HT1080 (cell line): ENCODE results near the gene MBD2. TPM values are rescaled to one million over a fixed set of nuclear protein-coding genes. Genes with fewer than 3 reads are reported as not detected.
"Not testable (repeated sequence)": the region's sequence is repeated elsewhere in the genome, so short reads cannot be mapped to it uniquely, and the experiment has no call there.

ENCODE experiments used
- DNase-seq: peaks from one replicate; pipeline ENCODE4 v3.0.0-alpha.2; 2015; ENCODE audit warnings: low read depth
- polyA plus RNA-seq, 2 experiments: library from polyadenylated mRNA; depleted of rRNA; stranded (reverse); fragments of >200 nt; gene quantifications; 2 replicates each; pipeline ENCODE4 v1.2.3, GENCODE V29; 2015
- total RNA-seq: library from RNA; depleted of rRNA; stranded (reverse); fragments of >200 nt; shearing (Covaris generic); gene quantifications from 2 replicates; pipeline ENCODE4 v1.2.3, GENCODE V29; 2014; rRNA removed

The MBD2 gene, protein sequence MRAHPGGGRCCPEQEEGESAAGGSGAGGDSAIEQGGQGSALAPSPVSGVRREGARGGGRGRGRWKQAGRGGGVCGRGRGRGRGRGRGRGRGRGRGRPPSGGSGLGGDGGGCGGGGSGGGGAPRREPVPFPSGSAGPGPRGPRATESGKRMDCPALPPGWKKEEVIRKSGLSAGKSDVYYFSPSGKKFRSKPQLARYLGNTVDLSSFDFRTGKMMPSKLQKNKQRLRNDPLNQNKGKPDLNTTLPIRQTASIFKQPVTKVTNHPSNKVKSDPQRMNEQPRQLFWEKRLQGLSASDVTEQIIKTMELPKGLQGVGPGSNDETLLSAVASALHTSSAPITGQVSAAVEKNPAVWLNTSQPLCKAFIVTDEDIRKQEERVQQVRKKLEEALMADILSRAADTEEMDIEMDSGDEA
- total RNA-seq, result 35.6 and 45.9 TPM in 2 replicates
- polyA plus RNA-seq (2015; cell fraction: cytosol; rRNA removed), result 27.3 and 28.0 TPM in 2 replicates
- 22.9 and 25.3 TPM in 2 replicates for polyA plus RNA-seq (2015; cell fraction: nucleus; rRNA removed)

DNA sequence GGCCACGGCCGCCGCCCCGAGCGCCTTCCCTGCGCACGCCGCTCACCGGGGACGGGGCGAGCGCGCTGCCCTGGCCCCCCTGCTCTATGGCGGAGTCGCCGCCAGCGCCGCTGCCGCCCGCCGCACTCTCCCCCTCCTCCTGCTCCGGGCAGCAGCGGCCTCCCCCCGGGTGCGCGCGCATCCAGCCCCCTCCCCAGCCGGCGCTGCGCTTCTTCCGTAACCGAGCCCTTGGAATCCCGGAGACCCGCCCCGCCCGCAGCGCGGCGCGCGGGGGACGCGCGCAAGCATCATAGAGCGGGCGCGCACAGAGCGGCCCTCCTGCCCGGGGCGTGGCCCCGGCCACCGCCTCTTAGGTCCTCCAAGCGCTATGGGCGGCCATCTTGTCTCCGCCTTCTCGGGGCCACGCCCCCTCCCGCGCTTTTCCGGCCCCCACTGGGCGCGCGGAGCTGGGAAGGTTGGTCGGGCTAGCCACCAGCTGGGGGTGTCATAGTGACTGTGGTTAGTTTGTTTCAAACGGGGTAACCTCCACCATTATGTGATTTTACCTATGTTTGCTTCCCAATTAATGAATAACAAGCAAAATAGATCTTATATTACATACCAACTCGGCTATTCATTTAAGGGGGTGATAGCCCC lies at the start of gene MBD2:
Gene MBD2, minus strand, starts transcription at position 291 of the 636 bp plus-strand sequence. Its CDS starts 110 bp downstream, at position 181.
- peak; percentile 96 for DNase-seq

DNA sequence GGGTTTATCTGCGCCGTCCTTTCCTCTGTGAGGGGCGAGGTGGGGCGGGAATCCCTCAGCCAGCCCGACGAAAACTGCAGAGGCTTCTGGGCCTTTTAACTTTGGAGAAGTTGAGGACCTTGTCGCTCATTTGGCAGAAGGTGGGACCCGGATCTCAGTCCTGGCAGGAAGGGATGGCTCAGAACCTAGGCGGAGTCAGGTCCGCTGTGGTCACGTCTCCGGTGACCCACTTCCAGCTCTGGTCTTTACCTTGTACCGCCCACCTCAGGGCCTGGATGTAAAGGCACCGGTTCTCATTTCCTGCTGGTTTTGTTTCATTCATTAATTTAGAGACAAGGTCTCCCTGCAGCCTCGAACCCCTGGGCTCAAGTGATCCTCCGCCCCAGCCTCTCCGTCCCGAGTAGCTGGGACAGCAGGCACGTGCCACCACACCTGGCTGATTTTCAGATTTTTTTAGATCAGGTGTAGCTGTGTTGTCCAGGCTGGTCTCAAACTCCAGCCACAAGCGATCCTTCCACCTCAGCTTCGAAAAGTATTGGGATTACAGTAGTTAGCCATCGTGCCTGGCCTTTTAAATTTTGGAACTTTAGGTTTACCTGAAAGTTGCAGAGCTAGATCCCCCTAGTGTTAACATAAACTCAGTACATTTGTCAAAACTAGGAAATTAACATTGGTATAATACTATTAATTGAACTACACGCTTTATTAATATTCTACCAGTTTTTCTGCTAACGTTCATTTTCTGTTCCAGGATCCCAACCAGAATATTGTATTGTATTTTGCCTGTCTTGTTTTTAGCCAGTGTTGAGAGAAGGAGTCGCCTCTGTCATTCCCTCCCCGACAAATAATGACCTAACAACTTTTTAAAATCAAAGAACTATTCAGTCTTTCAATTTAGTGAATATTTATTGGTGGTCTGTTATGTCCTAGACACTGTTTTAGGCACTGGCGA lies 45.7 kb upstream of the MBD2 start:
- peak; percentile 83 for DNase-seq

DNA sequence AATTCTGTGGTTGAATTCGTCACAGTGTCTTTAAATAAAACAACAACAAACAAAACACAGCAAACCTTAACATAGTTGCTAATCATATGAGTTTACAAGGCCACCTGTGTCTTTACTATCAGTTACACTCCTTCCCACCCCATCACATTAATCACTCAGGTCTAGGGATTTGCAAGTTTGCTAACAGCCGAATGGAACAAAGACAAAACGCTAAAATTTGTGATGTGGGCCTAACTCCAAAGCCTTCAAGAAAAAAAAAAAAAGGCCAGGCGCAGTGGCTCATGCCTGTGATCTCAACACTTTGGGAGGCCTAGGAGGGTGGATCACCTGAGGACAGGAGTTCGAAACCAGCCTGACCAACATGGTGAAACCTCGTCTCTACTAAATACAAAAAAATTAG lies 44.3 kb upstream of the MBD2 start:
- no peak for DNase-seq

DNA sequence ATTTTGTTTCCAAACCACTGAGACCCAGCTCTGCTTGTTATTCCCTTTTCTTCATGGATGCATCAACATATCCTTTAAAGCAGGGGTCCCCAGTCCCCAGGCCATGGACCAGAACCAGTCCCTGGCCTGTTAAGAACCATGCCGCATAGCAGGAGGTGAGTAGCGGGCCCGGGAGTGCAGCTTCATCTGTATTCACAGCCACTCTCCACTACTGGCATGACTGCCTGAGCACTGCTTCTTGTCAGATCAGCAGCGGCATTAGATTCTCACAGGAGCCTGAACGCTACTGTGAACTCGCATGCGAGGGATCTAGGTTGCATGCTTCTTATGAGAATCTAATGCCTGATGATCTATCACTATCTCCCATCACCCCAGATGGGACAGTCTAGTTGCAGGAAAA lies 43.2 kb upstream of the MBD2 start:
- DNase-seq, result no peak

DNA sequence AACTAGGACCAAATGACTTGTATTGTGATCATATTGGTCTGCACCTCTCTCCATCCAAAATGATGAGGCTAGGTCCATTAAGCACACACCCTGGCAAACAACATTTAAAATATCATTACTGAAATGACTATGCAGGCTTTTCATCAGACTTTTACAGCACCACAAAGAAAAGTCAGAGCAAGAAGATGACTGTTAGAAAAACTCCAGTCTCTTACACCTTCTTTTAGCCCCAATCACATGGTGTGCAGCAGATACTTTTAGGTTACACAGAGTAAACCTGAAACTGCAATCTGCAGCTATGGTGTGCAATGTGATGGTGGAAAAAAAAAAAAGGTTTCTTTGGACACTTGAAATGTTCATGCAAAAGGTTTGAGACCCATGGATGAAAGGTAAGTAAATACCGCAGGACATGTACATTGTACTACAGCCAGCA lies 39.5 kb upstream of the MBD2 start:
- DNase-seq, result no peak

DNA sequence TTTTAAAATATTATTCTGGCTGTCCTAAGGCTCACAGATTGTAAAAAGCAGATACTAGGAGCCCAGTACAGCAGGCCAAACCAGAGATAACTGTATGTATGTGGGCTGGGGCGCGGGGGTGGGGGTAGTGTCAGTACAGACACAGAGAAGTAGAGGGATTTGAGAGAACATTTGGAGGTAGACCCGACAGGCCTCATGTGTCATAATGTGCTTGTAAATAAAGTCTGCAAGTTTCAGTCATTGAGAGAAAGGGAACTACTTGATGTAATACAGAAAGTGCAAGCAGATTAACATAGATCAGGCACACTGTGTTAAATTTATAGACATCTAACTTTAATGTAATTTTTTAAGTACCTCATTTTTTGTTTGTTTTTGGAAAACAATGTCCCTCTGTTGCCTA lies 37.4 kb upstream of the MBD2 start:
- DNase-seq, result no peak

DNA sequence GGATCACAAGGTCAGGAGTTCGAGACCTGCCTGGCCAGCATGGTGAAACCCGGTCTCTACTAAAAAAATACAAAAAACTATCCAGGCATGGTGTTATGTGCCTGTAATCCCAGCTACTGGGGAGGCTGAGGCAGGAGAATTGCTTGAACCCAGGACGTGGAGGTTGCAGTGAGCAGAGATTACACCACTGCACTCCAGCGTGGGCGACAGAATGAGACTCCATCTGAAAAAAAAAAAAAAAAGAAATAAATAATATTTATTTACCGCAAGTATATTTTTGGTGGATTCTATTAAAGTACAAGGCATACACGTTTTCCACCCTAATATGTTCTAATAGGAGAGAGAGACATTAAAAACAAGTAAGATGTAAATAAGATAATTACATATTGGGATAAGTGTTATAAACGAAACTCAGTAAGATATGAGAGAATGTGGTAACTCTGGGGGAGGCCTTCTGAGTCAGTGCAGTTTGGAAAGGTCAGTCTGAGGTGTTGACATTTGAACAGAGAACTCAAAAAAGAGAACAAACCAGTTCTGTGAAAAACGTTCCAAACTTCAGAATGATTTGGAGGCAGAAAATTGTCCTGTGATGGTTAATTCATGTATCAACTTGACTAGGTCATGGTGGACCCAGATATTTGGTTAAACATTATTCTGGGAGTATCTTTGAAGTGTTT lies 36.1 kb upstream of the MBD2 start:
- no peak for DNase-seq

DNA sequence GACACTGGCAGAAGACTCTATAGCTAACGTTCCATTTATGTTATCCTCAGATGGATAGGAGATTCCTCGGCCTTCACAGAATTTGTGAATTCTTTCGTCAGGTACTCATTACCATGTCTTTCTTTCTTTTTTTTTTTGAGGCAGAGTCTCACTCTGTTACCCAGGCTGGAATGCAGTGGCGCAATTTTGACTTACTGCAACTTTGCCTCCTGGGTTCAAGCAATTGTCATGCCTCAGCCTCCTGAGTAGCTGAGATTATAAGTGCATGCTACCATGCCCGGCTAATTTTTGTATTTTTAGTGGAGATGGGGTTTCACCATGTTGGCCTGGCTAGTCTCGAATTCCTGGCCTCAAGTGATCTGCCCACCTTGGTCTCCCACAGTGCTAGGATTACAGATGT lies 33.3 kb upstream of the MBD2 start:
- not testable (repeated sequence) for DNase-seq

DNA sequence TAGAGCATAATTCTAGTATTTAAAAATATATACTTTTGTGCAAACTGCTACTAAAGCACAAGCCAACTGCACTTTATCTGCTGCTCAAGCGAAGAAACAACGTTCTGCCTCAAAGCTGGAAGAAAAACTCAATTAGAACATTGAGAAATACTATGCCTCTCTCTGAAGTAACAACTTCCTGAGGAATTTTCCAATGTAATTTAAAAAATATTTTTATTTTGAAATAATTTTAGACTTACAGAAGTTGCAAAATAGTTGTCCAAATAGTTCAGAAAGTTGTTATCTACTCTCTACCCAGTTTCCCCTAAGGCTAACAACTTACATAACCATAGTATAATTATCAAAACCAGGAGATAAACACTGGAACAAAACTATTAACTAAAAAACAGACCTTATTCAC lies 32.5 kb upstream of the MBD2 start:
- no peak for DNase-seq

DNA sequence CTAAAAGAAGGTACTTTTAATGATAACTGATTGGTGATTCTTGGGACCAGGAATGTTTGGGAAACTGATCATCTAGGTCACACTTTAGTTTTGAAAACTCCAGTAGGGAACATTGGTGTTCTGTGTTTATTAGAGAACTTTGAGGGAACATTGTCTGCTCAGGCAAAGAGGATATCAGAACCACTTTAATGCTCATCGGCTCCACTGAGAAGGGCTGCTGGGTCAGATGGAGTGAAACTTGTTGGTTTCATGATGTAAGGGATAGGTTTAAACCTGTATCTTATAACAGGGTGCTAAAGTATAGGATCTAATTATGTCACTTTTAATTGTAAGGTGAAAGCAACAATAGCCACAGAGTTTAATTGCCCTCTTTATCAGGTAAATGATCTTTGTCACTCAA lies 30.7 kb upstream of the MBD2 start:
- no peak for DNase-seq

DNA sequence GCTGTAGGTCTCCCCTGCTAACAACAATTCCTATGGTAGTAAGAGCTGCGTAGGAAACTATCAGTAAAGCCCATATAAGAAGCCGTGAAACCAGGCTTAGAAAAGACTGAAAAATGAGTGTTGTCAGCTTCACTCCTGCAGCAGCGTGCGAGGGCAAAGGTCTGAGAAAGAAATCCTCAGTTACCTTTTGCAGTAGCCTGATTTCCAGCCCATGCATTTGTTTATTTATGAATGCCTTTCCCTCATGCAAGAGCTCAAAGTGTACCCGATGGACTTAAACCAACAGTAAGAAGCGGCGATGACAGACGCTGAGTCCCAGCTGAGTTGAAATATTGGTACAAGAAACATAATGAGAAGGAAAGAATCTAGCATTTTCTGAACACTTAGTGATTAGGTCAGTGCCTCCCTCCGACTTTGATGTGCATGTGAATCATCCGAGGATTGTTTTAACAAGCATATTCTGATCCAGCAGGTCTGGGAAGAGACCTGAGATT lies 29.8 kb upstream of the MBD2 start:
- peak; percentile 37 for DNase-seq

DNA sequence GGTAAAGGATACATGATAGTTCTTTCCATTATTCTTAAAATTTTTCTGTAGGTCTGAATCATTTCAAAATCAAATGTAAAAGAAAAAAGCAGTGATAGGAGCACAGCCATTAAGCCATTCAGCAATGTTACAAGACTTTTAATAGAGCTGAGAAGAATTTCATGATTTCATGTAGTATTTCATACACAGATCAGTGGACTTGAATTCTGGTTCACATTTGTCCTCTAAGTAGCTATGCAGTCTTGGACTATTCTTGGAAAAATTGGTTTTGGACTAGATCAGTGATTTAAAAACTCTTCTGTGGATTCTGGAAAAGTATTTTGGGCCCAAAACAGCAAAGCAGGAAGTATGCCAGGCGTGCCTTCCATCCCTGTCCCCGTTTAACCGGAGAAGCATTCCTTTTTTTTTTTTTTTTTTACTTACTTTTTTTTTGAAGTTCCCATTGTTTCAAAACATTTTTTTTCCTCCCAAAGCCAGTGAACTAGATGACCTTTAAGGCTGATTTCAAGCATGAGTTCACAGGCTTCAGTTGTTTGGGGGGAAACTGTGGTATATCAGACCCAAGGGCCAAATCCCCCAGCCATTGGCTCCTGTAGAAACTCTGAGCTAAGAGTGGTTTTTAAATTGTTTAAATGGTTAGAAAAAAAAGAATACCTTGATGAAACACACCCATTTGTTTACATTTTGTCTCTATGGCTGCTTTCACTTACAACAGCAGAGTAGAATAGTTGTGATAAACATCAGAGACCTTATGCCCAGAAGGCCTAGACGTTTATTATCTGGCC lies 27.3 kb upstream of the MBD2 start:
- no peak for DNase-seq

DNA sequence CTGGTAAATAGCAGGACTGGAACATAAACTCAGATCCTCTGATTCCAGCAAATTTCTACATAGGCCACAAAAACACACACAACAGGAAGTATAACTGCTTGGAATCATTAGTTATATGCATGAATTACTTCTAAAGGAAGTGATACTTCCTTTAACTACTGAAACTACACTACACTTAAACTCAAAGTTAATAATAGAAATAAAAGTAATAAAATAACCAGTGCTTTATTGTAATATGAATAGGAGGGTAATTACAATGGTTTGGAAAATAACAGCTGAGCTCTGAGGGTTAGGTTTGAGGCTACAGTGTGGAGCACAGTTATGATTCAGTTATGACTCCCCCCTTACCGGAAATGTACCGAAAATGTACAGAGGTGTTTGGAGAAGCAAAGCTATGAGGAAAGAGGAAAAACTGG lies 26.4 kb upstream of the MBD2 start:
- peak; percentile 30 for DNase-seq

DNA sequence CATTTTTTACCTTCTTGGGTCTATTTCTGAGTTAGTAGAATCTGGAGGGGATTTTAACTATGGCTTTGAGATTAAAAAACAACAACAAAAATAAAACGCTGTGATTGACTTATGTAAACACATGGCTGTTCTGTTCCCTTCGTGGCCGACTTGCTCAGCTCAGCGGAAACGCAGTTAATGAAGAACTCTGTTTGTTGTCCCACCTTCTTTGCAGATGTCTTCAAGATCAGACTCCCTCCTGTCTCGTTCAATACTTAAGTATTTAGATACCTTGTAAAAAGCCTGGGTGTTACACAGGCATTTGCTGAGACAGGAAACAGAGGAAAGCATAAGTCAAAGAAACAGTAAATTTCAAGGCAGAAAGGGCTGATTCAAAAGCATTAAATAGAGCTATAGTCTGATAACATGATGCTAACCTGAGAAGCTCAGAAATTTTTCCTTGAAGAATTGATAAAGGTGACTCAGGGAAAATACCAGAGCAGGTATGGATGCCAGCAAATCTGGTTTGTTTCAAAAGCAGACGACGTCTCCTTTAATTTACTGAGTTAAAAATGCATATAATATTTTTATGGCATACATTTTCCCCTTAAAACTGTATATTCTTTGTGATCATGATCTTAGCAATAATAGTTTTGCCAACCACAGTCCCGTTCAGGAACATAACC lies 23.2 kb upstream of the MBD2 start:
- no peak for DNase-seq

DNA sequence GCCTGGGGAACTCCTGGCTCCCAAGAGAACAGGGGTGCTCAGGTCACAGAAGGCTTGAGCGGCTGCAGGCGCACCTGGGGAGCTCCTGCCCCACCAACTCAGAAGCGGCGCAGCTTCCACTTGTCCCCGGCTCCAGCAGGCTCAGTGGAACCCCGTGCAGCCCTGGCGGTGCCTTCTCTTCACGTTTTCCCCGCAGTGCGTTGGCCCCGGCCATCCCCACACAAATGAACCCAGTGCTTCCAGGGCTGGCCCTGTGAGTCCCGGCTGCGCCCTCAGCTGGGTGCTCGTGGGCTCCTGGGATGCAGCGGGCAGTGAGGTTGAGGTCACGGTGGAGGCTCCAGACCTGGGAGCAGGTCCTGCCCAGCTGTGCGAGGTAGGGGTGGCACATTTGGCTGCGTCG lies 17.9 kb upstream of the MBD2 start:
- no peak for DNase-seq

DNA sequence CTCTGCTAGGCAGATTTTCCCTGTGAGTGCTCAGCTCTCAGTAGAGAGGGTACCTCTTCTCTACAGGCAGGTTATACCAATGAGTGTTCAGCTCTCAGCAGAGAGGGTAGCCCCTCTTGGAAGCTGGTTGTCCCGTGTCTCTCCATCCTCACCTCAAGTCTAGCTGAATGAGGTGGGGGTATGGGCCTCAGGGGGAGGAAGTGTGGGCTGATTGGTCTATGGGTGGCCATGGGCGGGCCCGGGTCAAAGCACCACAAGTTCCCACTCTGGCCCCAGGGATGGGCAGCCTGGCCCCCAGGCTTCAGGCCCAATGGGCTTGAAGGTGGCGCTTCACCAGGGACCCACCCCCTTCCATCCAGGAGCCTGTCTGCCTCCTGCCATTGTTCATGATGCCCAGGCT lies 17.0 kb upstream of the MBD2 start:
- DNase-seq, result no peak

DNA sequence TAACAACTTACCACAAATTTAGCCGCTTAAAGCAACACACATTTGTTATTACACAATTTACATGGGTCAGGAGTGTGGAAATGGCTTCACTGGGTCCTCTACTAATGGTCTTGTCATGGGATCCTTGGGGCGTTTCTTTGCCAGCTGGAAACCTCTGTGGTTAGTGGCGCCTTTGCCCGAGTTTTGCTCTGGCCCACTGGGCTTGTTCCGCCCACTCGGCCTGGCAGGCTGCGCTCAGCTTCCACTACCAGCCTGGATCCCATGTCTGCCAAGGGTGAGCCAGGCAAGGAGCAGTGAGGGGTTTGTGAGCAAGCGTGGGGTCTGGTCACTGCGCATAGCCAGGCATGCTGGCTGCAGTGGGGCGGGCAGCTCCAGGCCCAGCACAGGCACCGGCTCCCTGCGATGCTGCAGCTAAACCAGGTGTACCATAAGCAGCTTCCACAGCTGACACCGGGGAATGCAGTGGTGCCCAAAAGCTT lies 16.2 kb upstream of the MBD2 start:
- DNase-seq, result no peak

DNA sequence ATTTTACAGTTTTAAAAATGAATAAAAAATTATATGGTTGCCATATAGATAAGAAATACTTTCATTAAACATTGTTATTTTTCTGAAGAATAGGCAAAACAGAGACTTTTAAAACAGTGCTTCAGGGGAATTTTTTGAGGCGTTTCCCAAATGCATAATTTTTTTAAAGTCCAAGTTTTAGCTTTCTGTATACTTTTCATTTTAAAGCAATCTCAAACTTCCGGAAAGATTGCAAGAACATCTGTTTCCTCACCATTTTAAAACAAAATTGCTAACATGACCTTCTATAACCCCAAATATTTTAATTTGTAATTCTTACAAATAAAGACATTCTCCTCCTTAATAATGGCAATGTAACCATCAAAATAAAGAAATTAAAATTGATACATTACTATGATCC lies 15.1 kb upstream of the MBD2 start:
- DNase-seq, result no peak

DNA sequence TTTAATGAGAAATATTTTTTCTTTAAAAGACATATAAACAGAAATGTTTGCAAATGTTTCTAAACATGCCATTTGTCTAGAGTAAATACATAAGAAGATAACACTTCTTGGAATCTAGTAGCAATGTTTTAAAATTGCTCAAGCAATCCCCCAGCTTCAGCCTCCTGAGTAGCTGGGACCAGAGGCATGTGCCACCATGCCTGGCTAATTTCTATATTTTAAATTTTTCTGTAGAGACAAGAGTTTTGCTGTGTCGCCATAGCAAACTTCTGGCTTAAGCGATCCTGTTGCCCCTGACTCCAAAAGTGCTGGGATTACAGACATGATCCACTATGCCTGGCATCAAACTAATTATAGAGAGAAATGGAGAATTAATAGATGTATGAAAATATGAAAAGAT lies 14.6 kb upstream of the MBD2 start:
- DNase-seq, result no peak
